Germinal center (tissue), 1 donor: ENCODE measurements around the gene CKB.
"Not testable (repeated sequence)": the region's sequence is repeated elsewhere in the genome, so short reads cannot be mapped to it uniquely, and the experiment has no call there.

ENCODE experiments used
- DNase-seq: peaks from one replicate; pipeline ENCODE4 v3.0.0; 2012; ENCODE audit warnings: mixed read lengths, low spot score

CKB gene

DNA sequence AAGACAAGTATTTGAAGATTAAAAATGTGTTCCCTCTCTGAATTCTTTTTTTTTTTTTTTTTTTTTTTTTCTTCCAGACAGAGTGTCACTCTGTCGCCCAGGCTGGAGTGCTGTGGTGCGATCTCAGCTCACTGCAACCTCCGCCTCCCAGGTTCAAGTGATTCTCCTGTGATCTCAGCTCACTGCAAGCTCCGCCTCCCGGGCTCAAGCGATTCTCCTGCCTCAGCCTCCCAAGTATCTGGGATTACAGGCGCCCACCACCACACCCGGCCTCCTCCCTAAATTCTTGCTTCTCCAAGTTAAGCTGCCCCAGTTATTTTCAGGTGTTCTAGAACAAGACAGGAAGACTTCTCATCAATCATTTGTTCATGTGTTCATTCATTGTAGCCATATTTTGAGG lies 10.4 kb downstream of the CKB start:
- DNase-seq = not testable (repeated sequence)

DNA sequence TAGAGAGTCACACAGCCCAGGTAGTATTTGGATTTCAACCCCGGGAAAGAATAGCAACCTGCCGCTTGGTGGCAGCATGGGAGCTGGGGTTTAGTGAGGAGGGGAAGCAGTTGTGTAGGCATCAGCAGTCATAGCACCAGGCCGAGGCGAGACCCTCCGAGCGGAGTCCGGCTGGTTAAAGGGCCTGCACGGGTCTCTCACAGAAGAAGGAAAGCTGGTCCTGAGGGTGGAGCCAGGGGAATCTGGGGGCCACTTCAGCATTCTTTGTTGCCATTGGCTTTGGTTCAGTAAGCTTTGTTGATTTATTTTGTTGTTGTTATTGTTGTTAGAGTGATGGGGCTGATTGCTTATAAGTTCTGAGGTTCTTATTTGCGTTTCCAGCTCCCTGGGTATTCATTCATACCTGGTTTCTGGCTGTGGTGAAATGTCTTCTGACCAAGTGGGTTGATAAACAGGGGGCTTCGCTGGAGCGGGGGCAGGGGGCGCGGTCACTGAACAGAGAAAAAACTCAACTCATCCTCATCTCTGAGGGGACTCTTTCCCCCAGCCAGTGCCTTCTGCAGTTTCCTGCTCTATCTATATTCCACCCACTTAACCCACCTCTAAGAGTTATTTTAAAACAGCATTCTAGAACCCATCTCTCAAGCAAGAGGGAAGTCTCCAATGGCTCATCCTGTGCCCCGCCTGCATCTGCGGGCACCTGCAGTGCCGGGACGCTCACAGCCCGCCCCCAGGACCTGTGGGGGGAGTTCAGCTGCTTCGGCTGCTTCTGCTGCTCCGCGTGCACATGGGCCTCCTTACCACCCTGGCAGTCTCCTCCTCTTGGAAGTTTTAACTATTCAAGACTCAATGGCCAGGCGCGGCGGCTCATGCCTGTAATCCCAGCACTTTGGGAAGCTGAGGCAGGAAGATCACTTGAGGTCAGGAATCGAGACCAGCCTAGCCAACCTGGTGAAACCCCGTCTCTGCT lies 11.6 kb downstream of the CKB start:
- peak; percentile 1 for DNase-seq

DNA sequence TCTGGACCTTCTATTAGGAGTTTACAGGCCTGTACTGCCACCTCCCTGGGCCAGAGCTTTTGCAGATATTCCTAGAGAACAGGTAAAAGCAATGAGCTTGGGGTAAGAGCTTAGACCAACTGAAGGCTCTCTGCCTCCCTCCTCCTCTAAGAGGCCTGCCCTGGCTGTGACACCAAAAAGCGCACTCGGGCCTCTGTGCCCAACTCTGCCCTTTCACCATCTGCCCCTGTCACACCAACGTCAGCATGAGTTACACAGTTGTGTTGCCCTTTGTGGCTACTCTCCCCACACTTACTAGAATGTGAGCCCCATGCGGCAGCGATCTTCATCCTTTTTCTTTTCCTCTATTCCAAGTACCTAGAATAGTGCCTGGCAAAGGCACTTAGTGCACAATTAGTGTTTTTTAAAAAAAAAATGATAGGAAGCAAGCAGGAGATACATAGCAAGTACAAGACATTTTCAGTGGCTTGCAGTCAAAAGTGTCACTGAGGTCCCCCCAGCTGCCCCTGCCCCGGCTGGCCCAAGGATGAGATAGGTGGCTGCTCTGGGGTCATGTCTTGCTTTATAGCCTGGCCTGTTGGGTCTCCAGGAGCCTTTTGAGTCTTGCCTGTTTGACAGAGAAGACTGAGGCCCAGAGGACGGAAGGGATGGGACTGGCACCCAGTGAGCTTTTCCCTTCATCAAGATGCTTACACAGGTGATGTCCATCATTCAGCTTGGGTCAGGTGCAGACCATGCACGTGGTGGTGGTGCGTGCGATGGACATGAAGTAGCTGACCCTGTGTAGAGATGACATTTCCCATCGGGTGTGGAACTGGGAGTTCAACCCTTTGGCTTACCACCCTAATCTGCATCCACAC lies 12.5 kb downstream of the CKB start:
- peak; percentile 1 for DNase-seq

DNA sequence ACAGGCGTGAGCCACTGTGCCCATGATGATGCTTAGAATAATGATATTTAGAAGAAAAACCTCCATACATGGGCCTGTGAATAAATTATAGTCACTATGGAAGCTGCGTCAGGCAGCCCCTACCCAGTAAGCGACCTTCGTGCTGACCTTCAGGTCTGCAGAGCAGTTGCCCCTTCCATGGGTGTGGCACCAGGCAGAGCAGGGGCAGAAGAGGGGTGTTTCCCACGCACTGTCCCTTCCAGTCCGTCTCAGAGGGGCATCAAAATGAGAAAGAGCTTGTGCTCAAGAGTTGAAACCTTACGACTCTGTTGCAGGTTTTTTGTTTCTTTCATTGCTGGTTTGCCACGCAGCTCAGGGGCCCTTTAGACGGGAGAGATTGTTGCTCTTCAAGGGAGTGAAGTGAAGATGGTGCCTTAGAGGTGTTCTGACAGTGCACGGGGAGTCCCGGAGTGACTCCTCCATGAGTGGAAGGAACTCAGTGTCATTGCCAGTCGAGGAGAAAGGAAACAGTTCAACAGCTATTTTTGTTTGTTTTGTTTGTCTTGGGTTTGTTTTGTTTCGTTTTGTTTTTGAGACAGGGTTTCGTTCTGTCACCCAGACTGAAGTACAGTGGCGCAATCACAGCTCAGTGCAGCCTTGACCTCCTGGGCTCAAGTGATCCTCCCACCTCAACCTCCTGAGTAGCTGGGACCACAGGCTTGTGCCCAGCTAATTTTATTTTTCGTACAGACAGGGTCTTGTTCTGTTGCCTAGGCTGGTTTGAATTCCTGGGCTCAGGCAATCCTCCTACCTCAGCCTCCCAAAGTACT lies 13.9 kb downstream of the CKB start:
- DNase-seq = no peak

GRCh38 chr14:103507751-103508150 lies 14.9 kb downstream of the CKB start:
- no peak for DNase-seq

DNA sequence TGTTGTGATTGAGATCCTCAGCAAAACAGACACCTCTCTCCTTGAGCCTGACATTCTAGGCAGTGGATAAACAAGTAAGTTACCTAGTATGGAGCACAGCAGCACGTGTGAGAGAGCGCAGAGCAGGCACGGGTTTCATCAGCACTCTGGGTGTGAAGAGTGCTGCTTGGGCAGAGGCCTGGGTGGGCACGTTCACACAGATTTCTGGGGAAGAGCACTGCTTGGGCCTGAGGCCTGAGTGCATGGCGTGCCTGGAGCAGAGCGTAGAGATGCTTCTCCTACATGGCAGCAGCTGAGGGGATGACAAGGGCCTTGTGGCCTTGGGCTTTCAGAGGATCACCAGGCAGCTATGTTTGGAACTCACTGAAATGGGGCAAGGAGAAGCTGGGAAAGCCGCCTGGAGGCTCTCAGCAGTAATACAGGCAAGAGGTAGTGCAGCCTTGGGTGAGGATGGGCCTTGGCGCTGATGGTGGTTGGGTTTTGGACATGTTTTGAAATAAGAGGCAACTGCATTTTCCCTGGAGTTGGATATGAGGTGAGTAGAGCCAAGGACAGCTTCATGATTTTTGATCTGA lies 17.6 kb downstream of the CKB start:
- DNase-seq = no peak

DNA sequence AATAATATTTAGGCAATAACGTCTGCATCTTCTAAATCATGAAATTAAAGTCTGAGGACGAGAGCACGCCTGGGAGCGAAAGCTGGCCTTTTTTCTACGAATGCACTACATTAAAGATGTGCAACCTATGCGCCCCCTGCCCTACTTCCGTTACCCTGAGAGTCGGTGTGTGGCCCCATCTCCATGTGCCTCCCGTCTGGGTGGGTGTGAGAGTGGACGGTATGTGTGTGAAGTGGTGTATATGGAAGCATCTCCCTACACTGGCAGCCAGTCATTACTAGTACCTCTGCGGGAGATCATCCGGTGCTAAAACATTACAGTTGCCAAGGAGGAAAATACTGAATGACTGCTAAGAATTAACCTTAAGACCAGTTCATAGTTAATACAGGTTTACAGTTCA lies 19.3 kb downstream of the CKB start:
- no peak for DNase-seq

DNA sequence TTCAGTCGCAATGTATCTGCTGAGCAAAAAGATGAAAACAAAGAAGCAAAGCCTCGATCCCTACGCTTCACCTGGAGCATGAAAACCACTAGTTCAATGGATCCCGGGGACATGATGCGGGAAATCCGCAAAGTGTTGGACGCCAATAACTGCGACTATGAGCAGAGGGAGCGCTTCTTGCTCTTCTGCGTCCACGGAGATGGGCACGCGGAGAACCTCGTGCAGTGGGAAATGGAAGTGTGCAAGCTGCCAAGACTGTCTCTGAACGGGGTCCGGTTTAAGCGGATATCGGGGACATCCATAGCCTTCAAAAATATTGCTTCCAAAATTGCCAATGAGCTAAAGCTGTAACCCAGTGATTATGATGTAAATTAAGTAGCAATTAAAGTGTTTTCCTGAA lies 19.8 kb downstream of the CKB start:
- no peak for DNase-seq

- DNase-seq = no peak
These were observed 20.5 kb downstream of the CKB start for GRCh38 chr14:103501921-103502669.

DNA sequence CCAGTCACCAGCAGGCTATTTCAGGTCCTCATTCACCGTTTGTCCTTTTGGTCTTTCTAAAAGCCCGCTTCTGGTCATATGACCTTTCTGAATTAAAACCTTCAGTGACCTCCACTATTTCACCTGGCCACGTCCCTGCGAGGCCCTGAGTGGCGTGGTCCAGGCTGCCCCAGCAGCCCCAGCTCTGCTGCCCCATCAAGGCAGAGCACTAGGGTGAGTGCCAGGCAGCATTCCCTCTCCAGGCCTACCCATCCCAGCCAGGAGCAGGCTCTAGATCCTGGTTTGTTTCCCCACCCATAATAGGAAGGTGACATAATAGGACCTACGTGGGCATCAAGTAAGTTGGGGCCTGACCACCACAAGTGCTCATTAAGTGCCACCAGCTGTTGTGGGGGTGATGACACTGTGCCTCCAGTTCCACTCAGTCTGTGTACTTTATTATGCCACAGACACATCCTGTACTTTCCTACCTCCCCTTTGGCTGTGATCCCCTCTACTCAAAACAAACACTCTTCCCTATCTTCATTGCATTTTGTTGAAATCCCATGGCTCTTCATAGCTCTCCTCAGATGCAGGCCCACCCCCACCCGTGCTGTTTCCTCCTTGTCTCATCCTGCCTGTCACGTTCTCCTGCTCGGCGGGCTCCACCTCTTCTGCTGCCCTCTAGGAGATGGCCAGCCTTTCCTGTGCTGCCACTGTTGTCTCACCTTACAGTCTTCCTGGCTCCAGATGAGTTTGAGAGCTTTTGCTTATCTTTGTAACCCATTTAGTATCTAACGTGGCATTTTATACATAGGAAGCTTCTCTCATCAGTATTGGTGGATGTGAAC lies 21.4 kb downstream of the CKB start:
- no peak for DNase-seq

DNA sequence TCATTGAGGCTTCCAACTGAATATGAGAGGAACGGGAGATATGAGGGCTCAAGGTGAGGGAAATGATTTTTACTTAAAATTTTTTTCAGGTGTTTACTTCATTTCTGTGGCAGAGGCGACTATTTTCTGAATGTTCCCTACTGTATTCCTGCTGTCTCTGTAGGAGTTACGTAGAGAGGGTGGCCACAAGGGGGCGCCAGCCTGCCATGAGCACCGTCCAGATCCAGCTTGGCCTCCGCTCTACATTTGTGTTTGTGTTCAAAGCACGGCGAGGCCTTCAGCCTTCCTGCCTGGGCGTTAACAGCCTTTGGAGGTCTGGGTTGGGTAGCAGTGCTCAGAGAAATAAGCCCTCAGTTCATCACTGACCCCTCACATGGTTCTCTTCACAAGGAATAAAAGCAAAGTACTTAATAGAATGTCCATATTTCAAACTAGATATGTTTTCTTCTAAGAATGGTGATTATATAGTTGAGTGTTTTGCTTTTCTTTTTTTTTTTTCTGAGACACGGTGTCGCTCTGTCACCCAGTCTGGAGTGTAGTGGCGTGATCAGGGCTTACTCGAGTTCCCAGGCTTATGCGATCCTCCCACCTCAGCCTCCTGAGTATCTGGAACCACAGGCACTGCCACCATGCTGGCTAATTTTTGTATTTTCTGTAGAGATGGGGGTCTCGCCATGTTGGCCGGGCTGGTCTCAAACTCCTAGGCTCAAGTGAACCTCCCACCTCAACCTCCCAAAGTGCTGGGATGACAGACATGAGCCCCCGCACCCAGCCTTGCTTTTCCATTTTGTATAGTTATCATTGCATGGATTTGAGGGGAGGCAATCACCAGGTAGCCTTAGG lies 22.3 kb downstream of the CKB start:
- DNase-seq = peak; percentile 62

DNA sequence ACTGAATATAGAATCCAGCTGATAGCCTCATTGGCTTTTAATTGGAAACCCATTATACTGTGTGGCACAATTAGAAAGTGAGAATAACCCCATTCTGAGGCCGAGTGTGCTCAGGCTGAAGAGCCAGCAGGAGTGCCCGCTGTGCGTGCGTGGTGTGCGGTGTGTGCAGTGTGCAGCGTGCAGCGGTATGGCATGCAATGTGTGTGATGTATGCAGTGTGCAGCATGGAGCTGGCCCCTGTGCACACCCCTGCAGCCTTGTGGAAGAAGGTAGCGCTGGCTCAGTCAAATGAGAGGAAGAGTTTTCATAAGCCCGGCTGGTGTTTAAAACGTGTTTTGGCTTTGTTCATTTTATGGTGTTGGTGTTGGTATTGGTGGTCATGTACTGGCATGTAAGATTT lies 22.9 kb downstream of the CKB start:
- no peak for DNase-seq

GRCh38 chr14:103496776-103497175 lies 25.9 kb downstream of the CKB start:
- DNase-seq = no peak

GRCh38 chr14:103495854-103496253 lies 26.8 kb downstream of the CKB start:
- DNase-seq = no peak

DNA sequence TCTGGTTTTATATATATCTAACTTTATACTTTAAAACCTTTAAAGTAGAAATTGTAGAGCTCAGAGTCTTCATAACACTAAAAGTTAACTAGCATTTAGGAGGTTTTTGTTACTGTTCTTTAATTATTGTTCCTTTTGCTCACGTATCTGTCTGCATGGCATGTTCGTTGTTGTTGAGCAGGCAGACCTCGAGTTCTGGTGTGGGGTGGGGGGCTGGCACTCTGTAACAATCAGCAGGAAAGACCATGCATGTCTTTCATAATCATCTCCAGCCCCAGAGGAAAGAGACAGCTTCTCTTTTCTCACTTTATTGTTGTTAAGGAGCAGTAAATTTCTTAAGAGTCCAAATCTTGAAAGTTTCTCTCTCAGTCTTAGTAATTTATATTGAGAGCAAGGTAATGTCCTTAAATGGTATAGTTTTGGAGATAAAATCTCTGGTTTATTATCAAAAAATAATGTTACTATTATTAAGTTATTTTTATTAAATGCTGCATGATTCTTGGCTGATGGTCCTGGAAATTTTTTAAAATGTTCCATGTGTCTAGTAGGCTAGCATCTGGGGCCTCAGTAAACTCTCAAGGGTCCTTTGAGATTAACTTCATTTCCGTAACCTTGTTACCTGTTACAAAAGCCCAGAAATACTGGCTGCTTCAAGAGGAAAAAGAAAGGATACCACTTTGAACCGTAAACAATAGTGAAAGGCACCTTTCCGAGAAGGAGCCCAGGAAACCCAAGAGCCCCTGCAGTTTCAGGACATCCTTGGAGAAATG lies 30.3 kb downstream of the CKB start:
- DNase-seq = no peak

- no peak for DNase-seq
These were observed 30.9 kb downstream of the CKB start for GRCh38 chr14:103491691-103492090.

DNA sequence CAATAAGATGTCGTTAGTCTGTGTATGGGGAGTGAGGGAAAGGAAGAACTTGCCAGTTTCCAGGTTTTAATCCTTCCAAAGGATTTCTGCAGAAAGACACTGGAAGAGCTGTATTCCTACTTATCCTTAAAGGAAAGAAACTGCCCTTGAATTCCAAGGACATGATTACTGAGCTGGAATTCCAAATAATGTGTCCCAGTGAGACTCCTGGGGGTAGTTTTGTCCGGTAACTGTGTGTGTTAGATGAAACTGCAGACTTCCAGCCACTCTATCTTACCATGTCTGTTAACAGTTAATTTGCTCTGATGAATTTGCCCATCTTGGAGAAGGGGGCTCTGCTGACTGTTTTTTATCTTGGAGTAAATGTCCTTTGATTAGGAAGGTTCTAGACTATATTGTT lies 33.0 kb downstream of the CKB start:
- no peak for DNase-seq

DNA sequence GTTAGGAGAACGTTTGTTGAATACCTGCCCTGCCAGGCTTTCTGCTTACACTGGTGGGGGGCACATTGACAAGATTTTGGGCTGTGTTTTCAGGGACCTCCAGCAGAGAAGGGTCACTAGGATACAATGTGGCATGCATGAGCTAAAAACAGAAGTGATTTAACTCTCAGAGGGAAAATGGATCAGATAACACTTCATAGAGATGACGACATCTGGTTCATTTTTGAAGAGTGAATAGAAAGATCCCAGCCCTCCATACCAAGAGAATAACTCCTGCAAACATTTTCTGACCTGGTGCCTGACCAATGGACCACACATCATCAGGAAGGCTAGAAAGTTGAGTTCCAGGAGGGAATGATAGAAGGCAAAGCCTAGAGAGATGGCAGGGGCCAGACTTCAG lies 33.7 kb downstream of the CKB start:
- no peak for DNase-seq
